GM21515 (cell line): Measurements from ENCODE around the gene TFAP2A.
A peak's percentile ranks its signal among the peaks of the same experiment; 100 is the strongest.

Experiments
- ATAC-seq: cut with Tn5 transposase; IDR thresholded peaks from one replicate; pipeline ENCODE4 v1.9.1; 2021; ENCODE audit not compliant: unreplicated experiment

The TFAP2A gene

DNA sequence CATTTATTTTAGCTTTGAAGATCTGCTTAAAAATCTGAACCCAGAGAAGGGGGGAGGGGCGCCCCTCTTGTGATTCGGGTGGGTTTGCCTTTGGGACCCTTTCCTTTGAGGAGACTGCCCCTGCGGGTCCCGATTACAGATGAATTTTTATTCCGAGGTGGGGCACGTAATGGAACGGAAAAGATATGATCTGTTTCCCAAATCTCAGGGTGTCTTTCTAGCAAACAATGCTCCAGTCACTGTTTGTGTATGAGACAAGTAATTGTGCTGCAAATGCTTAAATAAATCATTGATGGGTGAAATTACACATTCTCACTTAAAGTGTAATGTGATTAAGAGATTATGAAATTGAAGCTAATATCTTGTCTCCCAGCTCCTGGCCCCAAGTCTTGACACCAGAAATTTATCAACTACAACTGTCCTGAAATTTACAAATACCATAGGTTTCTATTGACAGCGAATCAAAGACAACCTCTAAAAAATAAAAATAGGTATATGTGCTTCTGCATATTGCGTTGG, 30.7 kb downstream of the TFAP2A start:
- no peak for ATAC-seq

DNA sequence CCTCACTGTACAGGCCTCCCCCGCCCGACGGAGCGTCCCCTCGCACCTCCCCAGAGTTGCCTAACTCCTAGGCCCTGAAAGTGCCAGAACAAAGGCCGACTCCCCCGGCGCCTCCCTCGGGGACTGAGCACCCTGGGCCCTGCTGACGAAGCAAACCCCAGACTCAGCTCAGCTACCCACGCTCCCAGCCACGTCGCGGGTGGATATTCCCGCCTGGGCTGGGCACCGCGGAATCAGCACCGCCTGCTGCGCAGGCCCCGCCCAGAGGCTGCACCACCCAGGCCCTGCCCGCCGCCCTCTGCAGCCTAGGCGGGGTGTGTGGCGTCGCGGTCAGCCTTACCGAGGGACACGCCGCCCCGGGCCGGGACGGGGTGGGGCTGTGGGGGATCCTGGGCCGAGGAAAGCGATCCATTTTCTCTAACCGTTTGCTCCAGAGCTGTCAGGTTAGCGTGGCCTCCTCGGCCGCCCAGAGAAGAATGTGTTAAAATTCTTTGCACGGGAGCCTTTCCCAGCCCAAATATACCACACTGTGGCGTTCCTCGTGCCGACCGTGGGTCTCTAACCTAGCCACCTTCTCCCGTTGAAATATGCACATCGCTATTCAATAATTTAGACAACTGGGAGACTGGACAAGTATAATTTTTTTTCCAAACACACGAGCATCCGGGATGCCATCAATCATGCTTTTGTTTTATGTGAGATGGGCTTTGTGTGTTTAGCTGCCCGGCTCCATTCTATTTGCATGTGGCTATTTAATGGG, 31.4 kb downstream of the TFAP2A start:
- ATAC-seq, result no peak

DNA sequence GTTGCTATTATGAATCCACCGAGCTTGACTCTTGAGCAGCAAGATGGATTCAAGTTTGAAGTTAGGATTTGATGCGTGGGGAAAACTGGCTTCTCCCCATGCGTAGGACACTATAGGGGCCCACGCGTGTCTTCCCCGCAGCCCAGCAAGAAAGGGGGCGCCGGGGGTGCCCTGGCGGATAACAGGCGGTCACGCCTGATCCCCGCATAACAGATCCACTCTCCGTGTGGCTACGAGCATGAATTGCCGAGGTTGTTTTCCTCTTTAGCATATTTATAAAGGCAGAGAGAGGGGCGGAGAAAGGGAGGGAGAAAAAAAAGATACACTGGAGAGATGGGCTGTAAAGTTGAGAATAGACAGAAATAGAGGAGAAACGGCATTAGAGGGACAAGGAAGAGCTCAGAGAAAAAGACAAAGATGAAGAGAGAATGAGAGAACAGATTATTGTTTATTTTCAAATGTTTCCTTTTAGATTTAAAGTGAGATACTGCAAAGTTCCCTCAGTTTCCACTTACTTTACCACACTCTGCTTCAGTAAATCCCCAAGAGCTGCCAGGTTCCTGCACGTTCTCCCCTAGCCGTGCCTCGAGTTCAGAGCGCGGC, 32.0 kb downstream of the TFAP2A start:
- no peak for ATAC-seq

DNA sequence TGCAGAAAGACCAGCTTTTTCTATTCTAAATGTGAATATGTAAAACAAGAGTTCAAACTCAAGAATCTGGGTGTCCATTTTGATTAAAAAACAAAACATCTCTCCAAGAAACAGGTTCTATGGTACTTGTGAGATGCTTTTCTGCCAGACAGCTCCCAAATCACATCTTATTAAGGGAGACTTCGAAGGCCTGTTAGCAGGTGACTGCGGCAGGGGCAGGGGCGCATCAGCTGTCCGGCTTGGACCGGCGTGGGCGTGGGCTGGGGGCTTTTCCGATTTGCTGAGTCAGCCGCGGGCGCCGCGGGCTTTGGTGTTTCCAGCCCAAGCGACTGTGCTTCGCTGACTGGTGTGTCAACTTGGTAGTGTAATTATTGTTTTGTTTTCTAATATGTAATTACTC, 32.6 kb downstream of the TFAP2A start:
- ATAC-seq, result no peak

DNA sequence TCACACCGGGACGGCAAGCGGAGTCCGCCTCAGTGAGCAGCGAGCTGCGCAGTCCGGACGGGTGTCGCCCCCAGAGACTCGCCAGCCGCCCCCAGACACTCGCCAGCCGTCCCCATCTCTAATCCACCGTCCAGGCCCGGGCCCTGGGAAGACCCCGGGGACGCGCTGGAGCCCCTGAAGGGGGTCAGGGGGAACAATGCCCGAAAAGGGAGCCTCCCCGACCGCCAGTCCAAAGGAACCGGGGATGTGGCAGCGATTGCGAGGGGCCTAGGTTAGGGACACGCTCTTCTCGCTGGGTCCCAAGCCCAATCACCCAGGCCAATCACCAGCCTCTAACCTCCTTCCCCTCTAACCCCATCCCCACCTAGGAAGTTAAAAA, 33.1 kb downstream of the TFAP2A start:
- ATAC-seq, result no peak

DNA sequence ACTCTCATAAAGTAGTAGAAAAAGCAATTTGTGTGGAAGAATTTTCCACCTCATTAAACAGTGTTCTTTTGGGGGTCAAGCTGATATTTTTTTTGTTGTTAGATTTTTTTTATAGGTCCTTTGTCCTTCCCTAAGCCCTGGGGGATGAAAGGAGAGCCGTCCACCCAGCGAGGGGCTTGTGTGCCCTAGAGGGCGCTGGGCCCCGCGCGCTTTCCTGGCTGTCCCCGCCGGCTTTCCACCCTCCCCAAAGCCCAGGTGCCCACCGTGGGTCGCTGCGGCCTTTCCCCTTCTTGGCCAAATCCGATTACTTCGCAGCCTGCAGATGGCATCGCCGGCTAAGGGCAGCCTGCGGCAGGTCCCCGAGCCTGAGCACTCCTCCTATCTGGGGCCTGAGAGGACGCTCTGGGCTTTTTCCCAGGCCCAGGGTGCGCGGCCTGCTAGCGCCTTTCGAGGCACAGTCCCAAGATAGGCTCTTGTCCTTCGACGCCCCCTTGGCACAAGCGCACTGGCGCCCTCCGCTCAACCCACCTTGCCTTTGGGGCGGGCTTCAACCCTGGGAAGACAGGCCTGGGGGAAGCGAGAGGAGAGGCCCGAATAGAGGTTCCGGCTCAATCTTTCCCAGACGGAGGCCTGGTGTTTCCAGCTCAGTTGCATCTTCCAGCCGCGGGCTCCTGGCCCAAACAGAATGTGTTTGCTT, 33.6 kb downstream of the TFAP2A start:
- peak; percentile 48 for ATAC-seq

DNA sequence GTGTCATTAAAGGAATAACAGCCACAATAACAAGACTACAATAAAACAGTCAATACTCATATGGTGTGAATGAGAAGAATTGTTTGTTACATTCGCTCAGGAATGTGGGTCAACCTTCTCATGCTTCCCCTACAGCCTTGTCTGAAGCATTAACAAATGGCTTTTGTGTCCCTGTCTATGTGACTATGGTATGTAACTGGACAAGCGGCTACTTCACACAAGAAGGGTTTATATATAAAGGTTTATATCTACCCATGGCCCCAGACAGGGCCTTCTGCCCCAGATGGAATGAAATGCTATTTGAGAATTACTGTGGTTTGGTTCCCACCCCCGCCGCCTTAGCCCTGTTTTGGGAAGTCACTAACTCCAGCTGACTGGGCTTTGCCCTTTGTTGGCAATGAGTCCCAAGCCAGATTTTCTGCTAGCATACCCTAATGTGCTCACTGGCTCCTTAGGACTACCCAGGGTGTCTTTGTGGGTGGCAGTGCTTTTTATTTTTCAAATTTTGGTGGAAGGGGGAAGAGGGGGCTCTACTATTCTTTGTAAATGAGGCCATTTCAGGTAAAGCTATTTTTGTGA, 39.4 kb downstream of the TFAP2A start:
- ATAC-seq, result no peak

DNA sequence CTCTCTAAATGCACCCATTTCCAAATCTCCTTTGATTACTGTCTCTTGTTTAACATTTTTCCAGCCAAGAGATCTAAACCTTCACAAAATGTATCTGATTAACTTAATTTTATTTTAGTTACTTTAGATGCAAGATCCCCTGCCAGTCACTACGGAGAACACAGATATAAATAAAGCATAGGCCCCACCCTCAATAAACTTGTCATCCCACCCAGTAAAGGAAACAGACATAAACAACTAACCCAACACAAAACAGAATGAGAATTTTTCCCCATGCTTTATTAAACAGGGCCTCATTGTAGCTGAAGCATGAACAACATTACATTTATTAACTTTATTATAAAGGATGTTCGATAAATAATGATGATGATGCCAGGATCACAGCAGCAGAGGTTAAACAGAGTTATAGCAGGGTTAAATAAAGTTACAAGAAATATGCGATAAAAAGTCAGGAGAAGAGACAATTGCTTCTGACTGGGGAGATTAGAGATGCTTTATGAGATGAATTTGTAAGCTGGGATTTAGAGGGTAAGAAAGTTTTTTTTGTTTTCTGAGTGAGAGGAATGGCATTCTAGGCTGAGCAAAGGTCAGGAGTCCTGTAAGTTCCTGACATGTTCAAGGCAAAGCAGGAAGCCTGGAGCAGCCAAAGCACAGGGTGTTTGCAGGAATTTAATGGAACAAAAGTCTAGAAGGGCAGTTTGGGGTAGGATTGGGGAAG, 41.1 kb downstream of the TFAP2A start:
- ATAC-seq, result no peak

DNA sequence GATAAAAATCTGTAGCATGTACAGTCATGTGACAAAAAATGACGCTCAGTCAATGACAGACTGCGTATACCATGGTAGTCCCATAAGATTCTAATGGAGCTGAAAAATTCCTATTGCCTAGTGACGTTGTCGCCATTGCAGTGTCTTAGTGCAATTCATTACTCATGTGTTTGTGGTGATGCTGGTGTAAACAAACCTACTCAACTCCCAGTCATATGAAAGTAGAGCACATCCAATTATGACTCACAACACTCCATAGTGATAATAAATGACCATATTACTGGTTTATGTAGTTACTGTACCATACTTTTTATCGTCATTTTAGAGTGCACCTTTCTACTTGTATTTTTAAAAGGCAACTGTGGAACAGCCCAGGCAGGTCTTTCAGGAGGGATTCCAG, 45.0 kb downstream of the TFAP2A start:
- no peak for ATAC-seq

DNA sequence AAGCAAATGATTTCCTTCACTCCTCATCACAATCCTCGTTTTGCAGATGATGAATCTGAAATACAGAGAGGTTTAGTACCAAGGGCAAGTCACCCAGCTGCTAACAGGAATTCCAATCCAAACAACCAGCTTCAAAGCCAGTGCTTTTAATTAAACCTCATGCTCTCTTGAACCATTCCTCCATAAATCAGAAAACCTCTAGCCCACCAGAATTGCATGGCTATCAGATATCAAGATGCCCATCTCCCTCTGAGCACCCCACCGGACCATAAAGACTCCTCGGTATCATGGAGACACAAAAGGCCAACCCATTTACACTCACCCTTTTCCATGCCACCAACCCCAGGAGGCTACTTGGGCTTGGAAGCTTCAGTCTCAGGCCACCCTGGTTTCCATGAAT, 46.0 kb downstream of the TFAP2A start:
- no peak for ATAC-seq

DNA sequence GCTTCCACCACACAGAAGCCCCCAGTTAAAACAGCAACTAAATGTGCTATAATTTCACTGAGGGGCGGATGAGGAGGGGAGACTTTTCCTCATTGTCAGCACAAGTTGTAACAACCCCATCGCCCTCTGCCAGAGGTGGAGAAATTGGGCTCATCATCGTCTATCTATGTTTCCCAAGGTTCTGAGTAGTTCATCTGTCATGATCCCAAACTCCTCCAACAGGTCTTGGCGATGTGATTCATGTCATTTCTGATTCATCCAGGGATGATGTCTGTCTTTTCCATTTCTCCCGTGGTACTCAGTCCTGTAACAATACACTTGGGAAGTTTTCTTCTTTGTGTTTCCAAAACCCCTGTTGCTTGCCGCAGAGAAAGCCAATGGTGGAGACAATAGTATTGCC, 51.0 kb downstream of the TFAP2A start:
- no peak for ATAC-seq

DNA sequence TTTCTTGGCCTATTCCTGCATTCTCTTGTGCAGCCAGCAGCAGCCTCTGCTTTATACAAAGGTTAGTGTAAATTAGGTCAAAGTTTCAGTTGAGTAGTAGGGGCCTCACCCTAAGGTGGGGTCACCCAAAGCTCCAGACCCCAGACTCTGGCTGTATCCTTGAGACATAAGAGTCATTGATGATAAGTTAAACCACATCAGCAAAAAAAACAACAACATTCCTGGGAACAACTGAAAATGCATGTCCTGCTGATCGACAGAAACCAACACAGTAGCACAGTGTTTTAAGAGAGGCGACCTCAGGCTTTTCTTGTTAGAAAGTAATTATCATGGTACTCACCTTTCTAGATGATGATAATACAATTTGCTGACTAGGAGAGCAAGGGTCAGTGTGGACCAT, 52.6 kb downstream of the TFAP2A start:
- ATAC-seq, result no peak

DNA sequence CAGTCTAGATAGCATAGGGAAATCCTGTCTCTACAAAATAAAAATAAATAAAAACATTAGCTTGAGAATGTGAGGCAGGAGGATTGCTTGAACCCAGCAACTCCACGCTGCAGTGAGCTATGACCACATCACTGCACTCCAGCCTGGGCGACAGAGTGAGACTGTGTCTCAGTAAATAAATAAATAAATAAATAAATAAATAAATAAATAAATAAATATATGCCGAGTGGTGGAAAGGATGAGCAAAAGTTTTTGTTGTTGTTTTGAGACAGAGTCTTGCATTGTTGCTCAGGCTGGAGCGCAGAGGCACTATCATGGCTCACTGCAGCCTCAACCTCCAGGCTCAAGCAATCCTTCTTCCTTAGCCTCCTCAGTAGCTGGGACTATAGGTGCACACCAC, 53.4 kb downstream of the TFAP2A start:
- ATAC-seq, result no peak

DNA sequence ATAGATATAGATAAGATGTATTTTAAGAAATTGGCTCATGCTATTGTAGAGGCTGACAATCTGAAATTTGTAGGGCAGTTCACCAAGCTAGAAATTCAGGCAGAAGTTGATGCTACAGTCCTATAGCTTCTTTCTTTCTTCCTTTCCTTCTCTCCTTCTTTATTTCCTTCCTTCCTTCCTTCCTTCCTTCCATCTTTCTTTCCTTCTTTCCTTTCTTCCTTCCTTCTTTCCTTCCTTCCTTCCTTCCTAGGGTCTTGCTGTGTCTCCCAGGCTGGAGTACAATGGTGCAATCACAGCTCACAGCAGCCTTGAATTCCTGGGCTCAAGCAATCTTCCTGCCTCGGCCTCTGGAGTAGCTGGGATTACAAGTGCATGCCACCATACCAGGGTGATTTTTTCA, 55.3 kb downstream of the TFAP2A start:
- ATAC-seq, result no peak

DNA sequence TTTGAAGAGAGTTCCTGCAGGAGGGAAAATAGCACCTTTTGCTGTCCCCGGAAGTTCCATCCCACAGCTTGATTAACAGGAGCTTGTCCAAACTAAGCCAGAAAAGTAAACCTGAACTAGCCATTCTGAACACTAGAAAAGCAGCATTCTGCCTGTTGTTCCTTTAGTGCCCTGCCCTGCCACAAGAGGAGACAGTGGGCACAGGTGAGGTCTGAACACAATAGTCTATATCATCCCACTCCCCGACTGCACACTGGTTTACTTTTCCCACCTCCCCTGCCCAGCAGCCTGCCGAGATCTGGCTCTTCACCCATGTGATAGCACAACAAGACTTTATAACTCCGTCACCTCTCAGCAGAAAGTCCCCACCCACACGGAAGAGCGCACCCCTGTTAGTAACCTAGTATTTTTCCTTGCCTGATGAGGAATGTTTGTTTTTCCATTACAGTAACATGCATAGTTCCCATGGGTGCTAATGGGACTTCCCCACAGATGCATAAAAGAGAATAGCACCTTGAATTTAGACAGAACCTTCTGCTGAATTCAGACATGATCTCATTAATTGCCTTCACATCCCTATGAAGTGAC, 59.7 kb downstream of the TFAP2A start:
- peak; percentile 46 for ATAC-seq

DNA sequence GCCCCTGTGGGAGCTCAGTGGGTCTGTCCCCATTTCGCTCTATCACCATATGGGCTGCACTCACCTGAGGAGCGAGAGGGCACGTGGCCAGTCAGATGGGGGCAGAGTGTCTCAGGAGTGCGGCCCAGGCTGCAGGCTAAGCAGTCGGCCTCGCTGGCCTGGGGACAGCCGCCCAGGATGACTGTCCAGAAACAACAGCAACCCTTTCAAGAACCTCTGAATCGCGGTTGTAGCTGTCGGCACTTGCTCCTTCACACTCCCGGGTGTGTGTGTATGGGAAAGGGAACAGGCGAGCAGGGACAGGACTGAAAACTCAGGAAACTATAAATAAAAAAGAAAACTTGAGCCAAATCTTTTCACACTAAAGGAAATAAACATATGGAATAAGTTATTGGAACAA, 63.1 kb downstream of the TFAP2A start:
- no peak for ATAC-seq

DNA sequence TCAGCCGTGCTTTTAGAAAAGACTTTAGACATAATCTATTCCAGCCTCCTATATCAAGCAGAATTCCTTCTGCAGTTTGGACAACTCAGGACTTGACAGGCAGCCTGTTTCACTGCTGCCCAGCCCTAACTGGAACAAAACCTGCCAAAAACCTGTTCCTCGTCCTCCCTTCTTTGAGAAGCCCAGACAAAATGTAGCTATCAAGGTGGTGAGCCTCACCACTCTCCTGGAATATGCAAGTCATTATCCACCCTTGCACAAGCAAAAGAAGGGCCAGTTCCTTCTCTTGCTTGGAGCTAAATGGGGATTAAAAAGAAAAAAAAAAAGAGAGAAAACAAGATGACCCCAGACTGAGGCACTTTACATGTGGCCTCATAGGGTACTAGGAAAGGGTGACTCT, 64.2 kb downstream of the TFAP2A start:
- ATAC-seq, result no peak

DNA sequence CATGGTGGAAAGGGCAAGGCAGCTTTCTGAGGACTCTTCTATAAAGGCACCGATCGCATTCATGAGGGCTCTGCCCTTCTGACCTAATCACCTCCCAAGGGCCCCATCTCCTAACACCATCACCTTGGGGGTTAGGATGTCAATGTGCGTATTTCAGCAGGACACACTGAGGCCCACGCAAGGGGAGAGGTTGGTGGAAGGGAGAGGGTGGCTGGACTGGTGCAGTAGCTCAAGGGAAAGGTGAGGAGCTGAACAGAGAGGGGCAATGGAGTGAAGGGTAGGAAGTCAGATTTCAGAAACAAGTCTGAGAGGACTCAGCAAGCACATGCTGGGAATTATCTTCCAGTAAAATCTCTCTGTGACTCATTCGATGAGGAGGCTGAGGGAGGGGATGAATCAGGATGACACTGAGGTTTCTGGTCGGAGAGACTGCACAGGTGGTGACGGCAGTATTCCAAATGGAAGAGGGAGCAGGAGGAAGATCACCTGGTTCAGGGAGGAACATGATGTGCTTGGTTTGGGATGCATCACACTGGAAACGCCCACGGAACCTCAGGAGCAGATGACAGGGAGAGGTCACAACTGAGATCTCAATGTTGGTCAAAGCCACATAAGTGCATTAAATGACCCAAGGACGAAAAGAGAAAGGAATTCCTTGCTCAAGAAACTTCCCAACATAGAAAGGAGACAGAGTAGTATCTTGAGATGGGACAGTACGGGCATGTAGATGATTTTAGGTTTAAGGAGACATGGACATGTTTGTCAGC, 67.1 kb downstream of the TFAP2A start:
- ATAC-seq, result no peak
